ENCODE data around the gene GPS1. TPM values are rescaled to one million over a fixed set of nuclear protein-coding genes. Genes with fewer than 3 reads are reported as not detected.

GPS1 gene
- polyA plus RNA-seq, 1 of the 3 experiments (the other 2 are of a cell fraction) = 264 TPM

- no peak for TF ChIP-seq REST (IDR thresholded peaks at IDR 0.05; ENCODE audit: low read depth, low read length)
- TF ChIP-seq RCOR1 (IDR thresholded peaks at IDR 0.05; ENCODE audit: low read length) = no peak
- TF ChIP-seq FOXM1 (IDR thresholded peaks at IDR 0.05; ENCODE audit: low read depth) = no peak
- TF ChIP-seq CTCF (IDR thresholded peaks at IDR 0.05) = no peak
- TF ChIP-seq TAF1 (IDR thresholded peaks at IDR 0.05; ENCODE audit: borderline replicate concordance, low read depth, low read length) = 0 out of 2 replicates have a peak, but pooled peaks have one; percentile 23
- no peak for TF ChIP-seq ELF1 (IDR thresholded peaks at IDR 0.05)
- TF ChIP-seq EP300 (IDR thresholded peaks at IDR 0.05; ENCODE audit: borderline replicate concordance in 1 of 2, low read depth in 1 of 2, low read length in 1 of 2) = no peak; a peak in 1 of 4 replicates
Observed at GRCh38 chr17:82098939-82099763, 47.5 kb downstream of the GPS1 start (continued).

GRCh38 chr17:82100502-82101298 lies 49.0 kb downstream of the GPS1 start:
- Histone ChIP-seq H3K79me2 (ENCODE audit: insufficient read depth) (peaks cover 26% of the 10 kb centered on the region), H3K9ac (no peak overlapping the region), H3K27ac (ENCODE audit: low read depth in 2 of 2, low read length in 1 of 2) (peak overlapping the region in 1 of 2 experiments; percentile 99; a peak in 2 of 4 replicates), H3K36me3 (replicated peaks in 1 of 2; ENCODE audit: control insufficient read depth in 1 of 2, insufficient read depth in 2 of 2, low read length in 1 of 2) (peaks cover 5 to 8% of the 10 kb centered on the region in 2 experiments), H3K4me3 (ENCODE audit: low read depth in 2 of 2, low read length in 1 of 2) (no peak overlapping the region), H2AFZ (ENCODE audit: low read depth) (no peak overlapping the region), H3F3A (replicated peaks; ENCODE audit: insufficient read depth) (peaks cover 12% of the 10 kb centered on the region), H3K27me3 (ENCODE audit: insufficient read depth) (no peaks in the 10 kb centered on the region), H3K9me2 (no peaks in the 10 kb centered on the region), H3K9me3 (no peaks in the 10 kb centered on the region), H4K20me1 (ENCODE audit: insufficient read depth) (peaks cover 15% of the 10 kb centered on the region), H3K4me1 (ENCODE audit: control insufficient read depth in 1 of 2, insufficient read depth in 2 of 2, low read depth in 1 of 2, low read length in 1 of 2) (peaks cover 22 to 76% of the 10 kb centered on the region in 2 experiments), H3K4me2 (no peak overlapping the region)
- WGBS (ENCODE audit: low lambda C conversion rate) = 92% methylated on average over 32 of the region's 35 CpGs
- ChIA-PET POLR2A (interaction anchor here (1.1 to 1.2 kb wide), 2 partner anchors 21 to 42 kb away, joined by 3 read pairs; no protein-coding TSS in a partner anchor), CTCF (interaction anchor here (0.6 to 3.7 kb wide), 4 partner anchors 53 to 141 kb away, joined by 3 to 21 read pairs (median 6); no protein-coding TSS in a partner anchor)
- no peak for DNase-seq
- TF ChIP-seq RCOR1 (IDR thresholded peaks at IDR 0.05; ENCODE audit: low read length) (no peak), ELF1 (IDR thresholded peaks at IDR 0.05) (no peak), FOXM1 (IDR thresholded peaks at IDR 0.05; ENCODE audit: low read depth) (no peak), CTCF (IDR thresholded peaks at IDR 0.05) (no peak), RAD21 (IDR thresholded peaks at IDR 0.05; ENCODE audit: low read length) (no peak), SIN3A (IDR thresholded peaks at IDR 0.05; ENCODE audit: borderline replicate concordance, low read depth, low read length) (no peak), CHD2 (IDR thresholded peaks at IDR 0.05; ENCODE audit: low read length, partially characterized antibody) (no peak), TCF12 (IDR thresholded peaks at IDR 0.05) (no peak), POLR2AphosphoS5 (IDR thresholded peaks at IDR 0.05; ENCODE audit: low read depth, low read length) (no peak), TEAD4 (IDR thresholded peaks at IDR 0.05; ENCODE audit: borderline replicate concordance, insufficient read depth) (no peak), RXRA (IDR thresholded peaks at IDR 0.05; ENCODE audit: borderline replicate concordance, low read depth) (no peak), EP300 (IDR thresholded peaks at IDR 0.05; ENCODE audit: borderline replicate concordance in 1 of 2, low read depth in 1 of 2, low read length in 1 of 2) (no peak), USF2 (IDR thresholded peaks at IDR 0.05; ENCODE audit: borderline replicate concordance, low read depth, low read length) (no peak), YY1 (IDR thresholded peaks at IDR 0.05; ENCODE audit: low read depth) (no peak), NFIC (IDR thresholded peaks at IDR 0.05; ENCODE audit: borderline replicate concordance) (no peak), NRF1 (IDR thresholded peaks at IDR 0.05; ENCODE audit: low read depth, low read length) (no peak)

Measured in SK-N-SH (cell line).